CD4-positive, alpha-beta T cell treated with Interleukin-17A for 4 hours (primary cell): ENCODE measurements around the gene PRF1.

Experiments used
- DNase-seq: peaks from one replicate; pipeline ENCODE4 v3.0.0-alpha.2; 2020; ENCODE audit warnings: mixed read lengths

The PRF1 gene

GRCh38 chr10:70575874-70576802 lies 26.4 kb downstream of the PRF1 start:
- DNase-seq: peak; percentile 23

GRCh38 chr10:70575486-70575873 lies 27.1 kb downstream of the PRF1 start:
- DNase-seq: no peak

GRCh38 chr10:70573599-70574506 lies 28.7 kb downstream of the PRF1 start:
- DNase-seq: no peak

- no peak for DNase-seq
Measured at GRCh38 chr10:70571636-70572439, 30.7 kb downstream of the PRF1 start.

GRCh38 chr10:70571236-70571635 lies 31.3 kb downstream of the PRF1 start:
- no peak for DNase-seq

- no peak for DNase-seq
Measured at GRCh38 chr10:70568781-70569495, 33.6 kb downstream of the PRF1 start.

GRCh38 chr10:70568113-70568512 lies 34.4 kb downstream of the PRF1 start:
- no peak for DNase-seq

- DNase-seq: no peak
Measured at GRCh38 chr10:70567603-70568002, 34.9 kb downstream of the PRF1 start.

GRCh38 chr10:70566515-70567290 lies 35.8 kb downstream of the PRF1 start:
- no peak for DNase-seq

- DNase-seq: no peak
Measured at GRCh38 chr10:70565556-70566514, 36.7 kb downstream of the PRF1 start.

GRCh38 chr10:70564901-70565351 lies 37.6 kb downstream of the PRF1 start:
- DNase-seq: no peak

- DNase-seq: no peak
Measured at GRCh38 chr10:70564113-70564725, 38.3 kb downstream of the PRF1 start.

- DNase-seq: no peak
Measured at GRCh38 chr10:70563230-70563629, 39.3 kb downstream of the PRF1 start.

- DNase-seq: no peak
Measured at GRCh38 chr10:70562036-70562755, 40.3 kb downstream of the PRF1 start.

GRCh38 chr10:70561558-70561957 lies 41.0 kb downstream of the PRF1 start:
- DNase-seq: no peak

- DNase-seq: no peak
Measured at GRCh38 chr10:70561070-70561469, 41.5 kb downstream of the PRF1 start.

- DNase-seq: no peak
Measured at GRCh38 chr10:70560511-70560941, 42.0 kb downstream of the PRF1 start.

- DNase-seq: no peak
Measured at GRCh38 chr10:70559861-70560260, 42.7 kb downstream of the PRF1 start.
